Stimulated activated CD8-positive, alpha-beta memory T cell treated with anti-CD3 and anti-CD28 coated beads, Interleukin-4, amount 100 ng/mL, for 48 hours (primary cell): Measurements from ENCODE around the gene CAPN11.

ENCODE experiments used
- DNase-seq: peaks from one replicate; pipeline ENCODE4 v3.0.0-alpha.2; 2020

Gene CAPN11

DNA sequence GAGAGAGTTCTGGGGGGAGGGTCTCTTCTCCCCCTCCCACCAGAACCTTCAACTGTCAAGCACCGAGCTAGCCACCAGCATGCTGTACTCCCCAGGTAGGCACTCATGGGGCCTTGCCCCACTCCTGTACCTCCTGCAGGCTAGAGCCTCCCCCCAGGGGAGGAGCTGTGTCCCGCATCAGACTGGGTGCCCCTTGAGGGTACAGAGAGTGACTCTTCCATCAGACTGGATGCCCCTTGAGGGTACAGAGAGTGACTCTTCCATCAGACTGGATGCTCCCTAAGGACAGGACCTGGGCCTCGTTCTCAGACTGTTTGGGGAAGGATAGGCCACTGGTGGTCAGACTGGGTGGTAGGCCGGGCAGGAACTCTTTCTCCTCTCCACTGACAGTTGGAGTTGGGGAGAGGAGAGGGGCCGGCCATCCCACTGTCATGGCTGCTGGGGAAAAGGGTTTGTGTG lies at the start of gene CAPN11:
Gene CAPN11, plus strand, starts transcription at position 51 of the 459 bp plus-strand sequence. Its CDS starts 29 bp downstream, at position 80.
- no peak for DNase-seq

DNA sequence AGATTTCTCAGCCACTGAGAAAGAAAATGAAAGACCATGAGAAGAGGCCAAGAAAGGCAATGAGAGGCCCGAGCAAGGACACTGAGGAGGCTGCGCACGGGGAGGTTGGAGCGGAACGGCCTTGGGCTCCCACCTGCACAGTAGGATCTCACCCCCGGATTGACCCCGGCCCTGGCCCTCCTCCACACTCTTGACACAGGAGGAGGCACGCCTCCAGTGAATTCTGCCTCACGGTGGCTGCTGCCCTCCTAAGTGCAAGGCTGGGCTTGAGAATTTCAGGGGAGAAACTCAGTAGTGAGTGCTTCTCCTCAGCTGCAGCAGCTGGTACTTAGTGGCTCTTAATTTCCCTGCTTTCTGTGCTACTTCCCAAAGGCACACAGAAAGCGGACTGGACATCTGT lies 49.4 kb upstream of the CAPN11 start:
- no peak for DNase-seq

DNA sequence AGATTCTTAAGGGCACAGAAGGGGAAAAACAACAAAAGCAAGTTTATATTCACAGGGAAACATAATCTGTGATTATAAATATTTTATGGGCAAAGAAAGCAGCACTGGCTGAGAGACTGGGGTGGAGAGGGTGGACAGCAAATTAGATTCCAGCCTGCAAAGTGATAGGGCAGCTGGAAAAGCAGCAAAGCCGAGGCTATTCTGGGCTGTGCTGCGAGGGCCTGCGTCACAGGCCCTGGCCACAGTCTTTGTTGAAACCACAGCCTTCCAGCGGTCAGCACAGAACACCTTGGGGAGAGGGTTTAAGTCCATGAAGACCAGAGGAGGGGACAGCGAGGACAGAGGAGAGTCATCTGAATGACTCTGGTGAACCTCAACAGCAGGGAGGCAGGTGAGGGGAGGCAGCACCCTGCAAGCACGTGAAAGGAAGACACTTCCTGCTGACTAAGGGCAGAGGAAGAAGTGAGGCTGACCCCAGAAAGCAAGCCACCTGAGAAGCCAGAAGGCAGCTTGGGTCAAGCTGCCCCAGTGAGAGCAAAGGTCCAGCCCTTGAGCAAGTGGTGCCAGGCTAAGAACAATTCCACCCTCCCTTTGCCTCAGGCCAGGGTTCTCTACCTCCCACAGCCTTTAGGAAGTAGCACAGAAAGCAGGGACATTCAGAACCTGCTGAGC lies 48.5 kb upstream of the CAPN11 start:
- no peak for DNase-seq

DNA sequence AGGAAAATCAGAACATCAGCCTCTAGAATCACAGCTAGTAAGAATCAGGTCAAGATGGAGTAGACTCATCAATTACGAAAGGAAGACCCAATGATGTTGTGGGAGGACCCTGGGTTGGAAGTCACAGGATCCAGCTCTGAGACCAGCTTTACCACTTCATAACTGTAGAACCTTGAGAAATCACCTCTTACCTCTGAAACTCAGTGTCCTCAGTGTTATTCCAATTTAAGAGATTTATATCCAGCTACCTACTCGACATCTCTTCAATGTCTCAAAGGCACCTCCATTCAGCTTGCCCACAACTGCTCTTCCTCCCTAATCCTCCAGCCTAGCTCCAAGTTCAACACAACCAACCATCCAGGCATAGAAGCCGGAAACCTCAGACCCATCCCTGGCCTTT lies 47.7 kb upstream of the CAPN11 start:
- no peak for DNase-seq

DNA sequence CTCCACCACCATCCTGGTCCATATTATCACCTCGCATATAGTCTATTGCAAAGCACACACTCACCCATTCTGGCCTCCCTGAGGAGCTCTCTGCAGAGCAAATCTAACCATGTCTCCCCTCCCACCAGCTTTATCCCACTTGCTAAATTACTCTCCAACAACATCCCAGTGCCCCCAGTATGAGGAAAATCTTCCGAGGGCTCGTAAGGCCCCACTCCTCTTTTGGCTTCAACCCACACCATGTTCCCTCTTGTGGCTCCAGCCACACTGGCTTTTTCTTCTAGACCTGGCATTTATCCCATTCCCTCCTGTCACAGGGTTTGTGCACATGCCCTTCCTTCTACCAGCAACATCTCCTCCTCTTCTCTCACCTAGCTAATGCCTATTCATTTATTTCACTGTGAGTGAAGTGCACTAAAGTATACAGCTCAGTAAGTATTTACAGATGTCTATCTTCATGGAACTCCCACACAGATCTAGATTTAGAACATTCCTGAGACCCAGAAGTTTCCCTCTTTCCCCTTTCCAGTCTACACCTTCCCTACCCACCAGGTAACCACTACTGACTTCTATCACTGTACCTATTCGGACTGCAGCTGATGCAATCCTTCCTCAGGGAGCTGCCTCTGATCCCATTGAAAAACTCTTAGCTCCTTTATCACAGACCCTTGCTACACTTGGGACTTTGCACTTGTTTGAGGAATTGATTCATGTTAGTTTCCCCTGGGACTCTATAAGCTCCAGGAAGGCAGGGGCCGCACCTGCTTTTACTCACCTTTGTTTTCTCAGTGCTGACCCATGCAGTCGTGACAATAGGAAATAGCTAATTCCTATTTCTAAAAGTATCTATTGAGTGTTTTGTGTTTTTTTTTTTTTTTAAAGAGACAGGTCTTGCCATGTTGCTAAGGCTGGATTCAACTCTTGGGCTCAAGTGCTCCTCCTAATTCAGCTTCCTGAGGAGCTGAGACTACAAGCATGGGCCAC lies 46.9 kb upstream of the CAPN11 start:
- no peak for DNase-seq

GRCh38 chr6:44113414-44113813 lies 45.2 kb upstream of the CAPN11 start:
- DNase-seq: no peak

DNA sequence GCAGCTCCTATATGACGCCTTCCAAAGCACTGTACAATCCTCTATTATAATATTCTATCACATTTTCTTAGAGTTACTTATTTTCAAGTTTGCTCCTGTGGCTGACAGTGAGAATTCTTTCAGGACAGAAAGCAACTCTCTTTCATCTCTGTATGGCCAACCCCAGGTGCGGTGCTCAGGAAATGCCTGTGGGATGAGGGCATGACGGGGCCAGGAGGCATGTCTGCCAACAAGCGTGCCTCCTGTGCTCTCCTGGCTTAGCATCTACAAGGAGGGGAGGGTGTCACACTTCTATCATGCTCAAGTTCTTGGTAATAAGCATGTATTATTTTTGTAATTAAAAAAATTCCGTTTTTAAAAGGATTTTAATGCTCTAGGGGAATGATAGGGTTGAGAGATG lies 42.8 kb upstream of the CAPN11 start:
- DNase-seq: no peak

DNA sequence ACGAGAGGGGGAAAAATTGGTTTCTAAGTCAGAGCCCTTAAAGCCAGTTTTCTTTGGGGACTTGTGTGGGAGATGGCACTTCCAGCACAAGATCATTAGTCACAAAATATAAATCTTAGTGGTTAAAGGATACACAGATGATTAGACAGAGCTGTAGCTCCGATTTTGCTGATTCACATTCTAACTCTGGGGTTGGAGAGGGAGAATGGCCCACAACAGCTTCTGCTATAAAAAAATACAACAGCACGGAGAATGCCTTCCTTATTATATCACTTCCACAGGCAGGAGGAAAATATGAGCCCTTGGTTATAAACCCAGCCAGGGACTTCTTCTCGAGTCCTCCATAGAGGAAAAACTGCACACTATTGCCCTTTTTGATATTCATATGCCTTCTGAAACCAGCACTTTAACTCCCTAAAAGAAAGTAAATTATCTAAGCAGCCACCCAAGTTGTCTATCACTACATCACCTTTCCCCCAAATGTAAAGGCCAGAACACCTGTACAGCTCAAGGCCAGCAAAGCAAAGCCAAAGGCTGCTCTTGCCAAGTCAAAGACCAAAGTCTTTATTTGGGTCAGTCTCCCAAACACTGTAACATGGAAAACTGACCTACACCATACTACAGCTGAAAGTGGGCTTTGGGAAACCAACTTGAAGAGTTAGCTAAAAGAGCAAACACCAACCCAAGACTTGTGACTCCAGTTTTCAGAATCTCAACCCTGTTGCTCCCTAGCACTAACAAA lies 41.8 kb upstream of the CAPN11 start:
- no peak for DNase-seq

DNA sequence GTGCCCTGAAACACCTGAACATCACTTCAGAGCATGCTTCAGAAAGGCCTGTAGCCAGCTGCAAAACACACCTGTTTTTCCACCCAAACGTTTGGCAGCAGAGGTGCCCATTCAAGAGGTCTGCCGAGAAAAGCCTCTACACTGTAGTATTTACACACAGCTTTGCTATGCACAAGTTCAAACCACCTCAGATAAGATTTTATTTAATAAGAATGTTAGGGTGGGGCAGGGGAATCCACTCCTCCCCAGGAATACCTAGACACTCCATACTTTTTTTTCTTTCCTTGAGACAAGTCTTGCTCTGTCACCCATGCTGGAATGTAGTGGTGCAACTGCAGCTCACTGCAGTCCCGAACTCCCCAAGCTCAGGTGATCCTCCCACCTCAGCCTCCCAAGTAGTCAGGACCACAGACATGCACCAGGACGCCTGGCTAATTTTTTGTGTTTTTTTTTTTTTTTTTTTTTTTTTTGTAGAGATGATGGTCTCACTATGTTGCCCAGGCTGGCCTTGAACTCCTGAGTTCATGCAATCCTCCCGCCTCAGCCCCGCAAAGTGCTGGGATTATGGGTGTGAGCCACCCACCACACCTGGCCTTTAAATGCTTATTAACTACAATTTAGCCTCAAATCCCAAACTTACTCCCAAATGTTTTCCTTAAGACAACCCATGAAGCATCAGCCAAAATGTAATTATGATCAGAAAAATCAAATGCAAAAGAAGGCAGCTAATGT lies 41.1 kb upstream of the CAPN11 start:
- no peak for DNase-seq

- DNase-seq: no peak
Observed at GRCh38 chr6:44119704-44120262, 38.8 kb upstream of the CAPN11 start.

GRCh38 chr6:44120692-44121443 lies 37.8 kb upstream of the CAPN11 start:
- DNase-seq: no peak

- DNase-seq: no peak
Observed at GRCh38 chr6:44122801-44123200, 35.8 kb upstream of the CAPN11 start.

DNA sequence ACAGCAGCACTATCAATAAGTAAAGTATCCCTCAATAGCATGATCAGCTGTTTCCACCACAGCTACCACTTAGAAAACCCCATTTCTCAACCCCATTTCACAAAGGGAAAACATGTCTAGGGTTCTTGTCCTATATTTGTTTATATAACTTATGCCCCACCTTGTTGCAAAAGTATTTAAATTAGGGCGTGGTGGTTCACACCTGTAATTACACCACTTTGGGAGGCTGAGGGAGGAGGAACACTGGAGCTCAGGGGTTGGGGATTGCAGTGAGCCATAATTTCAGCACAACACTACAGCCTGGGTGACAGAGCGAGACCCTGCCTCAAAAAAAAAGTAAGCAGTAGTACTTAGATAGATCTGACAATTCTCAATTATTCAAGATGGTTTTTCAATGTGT lies 35.1 kb upstream of the CAPN11 start:
- no peak for DNase-seq

- DNase-seq: peak; percentile 88
Observed at GRCh38 chr6:44126320-44127149, 32.1 kb upstream of the CAPN11 start.

GRCh38 chr6:44127186-44128019 lies 31.2 kb upstream of the CAPN11 start, which contains the start of the genes MRPL14 and TMEM63B:
MRPL14 (minus strand) TSS chr6:44127452; CDS start chr6:44116611, 10,841 bp downstream.
TMEM63B (plus strand) TSS chr6:44127554; CDS start chr6:44134585, 7,031 bp downstream.
- peak; percentile 92 for DNase-seq

DNA sequence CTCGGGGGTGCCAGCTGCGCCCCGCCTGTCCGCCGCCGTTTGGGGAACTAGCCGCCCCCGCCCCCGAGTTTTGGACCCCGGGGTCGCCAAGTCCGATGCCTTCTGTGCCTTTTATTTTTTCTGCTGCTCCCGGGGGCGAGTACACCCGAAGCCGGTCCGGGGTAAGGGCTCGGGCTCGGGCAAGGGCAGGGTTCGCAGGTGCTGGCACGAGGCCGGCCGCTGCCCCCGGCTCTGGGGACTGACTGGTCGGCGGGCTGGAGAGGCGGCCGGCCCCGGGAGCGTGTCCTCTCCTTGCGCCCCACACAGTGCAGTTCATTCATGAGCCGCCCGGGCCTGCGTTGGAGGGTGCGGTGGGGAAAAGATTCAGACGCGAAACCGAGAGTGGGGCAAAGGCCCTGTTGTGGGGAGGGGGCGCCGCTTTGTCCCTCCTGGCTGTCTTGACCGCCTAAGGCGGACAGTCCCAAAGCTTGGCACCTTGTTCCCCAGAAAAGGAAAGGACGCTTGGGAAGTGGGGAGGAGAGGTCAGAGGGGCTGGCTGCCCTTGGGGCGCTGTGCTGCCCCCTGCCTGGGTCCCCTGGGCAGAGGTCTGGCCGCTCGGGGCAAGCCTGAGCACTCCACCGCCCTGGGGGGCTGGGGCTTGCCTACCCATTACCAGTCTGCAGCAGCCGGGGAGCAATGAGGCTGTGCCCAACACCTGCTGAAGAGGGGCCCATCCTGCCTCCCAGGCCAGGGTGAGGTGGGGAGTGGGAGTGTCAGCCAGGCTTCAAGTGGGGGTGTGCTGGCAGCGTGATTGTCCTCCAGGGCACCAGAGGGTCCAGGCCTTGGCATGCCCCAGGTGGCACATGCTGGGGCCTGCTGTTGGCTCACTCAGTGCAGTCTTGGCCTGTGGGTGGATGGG lies 30.4 kb upstream of the CAPN11 start:
- DNase-seq: peak; percentile 42

DNA sequence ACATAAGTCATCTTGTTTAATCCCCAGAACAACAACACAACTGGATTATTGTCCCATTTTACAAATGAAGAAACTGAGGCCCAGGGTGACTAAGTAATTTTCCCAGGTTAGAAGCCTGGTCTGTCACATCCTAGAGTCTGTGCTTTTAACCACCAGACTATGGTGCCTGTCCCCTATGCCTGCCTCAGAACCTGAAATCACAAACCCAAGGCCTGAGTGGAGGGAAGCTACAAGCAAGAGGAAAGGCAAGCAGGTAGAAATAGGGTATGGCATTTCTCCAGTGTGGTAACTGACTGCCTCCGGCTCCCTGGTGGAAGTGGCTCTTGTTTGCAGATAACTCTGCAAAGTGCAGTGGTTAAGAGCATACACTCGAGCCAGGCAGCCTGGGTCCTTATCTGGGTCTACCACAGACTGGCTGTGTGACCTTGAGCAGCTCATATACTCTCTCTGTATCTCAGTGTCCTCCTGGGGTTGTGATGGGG lies 28.7 kb upstream of the CAPN11 start:
- DNase-seq: no peak

DNA sequence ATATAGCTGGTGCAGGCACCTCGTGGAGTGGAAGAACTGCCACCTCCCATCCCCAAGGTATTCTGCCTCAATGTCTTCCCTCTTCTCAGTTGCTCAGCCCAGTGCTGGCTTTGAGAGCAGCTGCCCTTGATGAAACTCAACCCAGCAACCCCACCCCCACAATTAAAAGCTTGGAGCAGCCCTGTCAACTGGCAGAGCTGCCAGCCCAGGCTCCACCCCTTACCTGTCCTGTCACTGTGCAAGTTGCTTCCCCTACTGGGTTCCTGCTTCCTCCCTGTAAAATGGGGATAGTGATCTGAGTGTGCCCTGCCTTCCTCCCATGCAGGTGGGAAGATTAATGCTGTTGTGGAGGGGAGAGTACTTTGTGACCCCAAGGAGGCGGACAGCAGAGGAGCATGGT lies 26.7 kb upstream of the CAPN11 start:
- DNase-seq: no peak
